SK-N-MC (cell line): ENCODE results near the gene PEPD.

Experiments
- FOXP2 ChIP-seq: optimal IDR thresholded peaks from 2 replicates; pipeline ENCODE3; 2011; ENCODE audit warnings: mild to moderate bottlenecking, moderate library complexity; ENCODE audit not compliant: insufficient read depth; ENCODE audit errors: extremely low read length, control extremely low read depth
- POLR2AphosphoS5 ChIP-seq: IDR thresholded peaks from 2 replicates; pipeline ENCODE4 v1.6.1; 2012; ENCODE audit warnings: mild to moderate bottlenecking, low read depth, low read length, borderline replicate concordance

GRCh38 chr19:33442706-33443105 lies 78.9 kb downstream of the PEPD start:
- TF ChIP-seq POLR2AphosphoS5 (no peak), FOXP2 (no peak)
